Measurements from ENCODE around the gene STARD10. TPM values are rescaled to one million over a fixed set of nuclear protein-coding genes. Genes with fewer than 3 reads are reported as not detected.
A peak's percentile ranks its signal among the peaks of the same experiment; 100 is the strongest.

STARD10 gene
- total and polyA plus RNA-seq, 9 of the 15 experiments (the other 6 are each of a cell fraction or from before 2014, with no cell fraction given): 0.15 to 52.9 (median 32.3) TPM

DNA sequence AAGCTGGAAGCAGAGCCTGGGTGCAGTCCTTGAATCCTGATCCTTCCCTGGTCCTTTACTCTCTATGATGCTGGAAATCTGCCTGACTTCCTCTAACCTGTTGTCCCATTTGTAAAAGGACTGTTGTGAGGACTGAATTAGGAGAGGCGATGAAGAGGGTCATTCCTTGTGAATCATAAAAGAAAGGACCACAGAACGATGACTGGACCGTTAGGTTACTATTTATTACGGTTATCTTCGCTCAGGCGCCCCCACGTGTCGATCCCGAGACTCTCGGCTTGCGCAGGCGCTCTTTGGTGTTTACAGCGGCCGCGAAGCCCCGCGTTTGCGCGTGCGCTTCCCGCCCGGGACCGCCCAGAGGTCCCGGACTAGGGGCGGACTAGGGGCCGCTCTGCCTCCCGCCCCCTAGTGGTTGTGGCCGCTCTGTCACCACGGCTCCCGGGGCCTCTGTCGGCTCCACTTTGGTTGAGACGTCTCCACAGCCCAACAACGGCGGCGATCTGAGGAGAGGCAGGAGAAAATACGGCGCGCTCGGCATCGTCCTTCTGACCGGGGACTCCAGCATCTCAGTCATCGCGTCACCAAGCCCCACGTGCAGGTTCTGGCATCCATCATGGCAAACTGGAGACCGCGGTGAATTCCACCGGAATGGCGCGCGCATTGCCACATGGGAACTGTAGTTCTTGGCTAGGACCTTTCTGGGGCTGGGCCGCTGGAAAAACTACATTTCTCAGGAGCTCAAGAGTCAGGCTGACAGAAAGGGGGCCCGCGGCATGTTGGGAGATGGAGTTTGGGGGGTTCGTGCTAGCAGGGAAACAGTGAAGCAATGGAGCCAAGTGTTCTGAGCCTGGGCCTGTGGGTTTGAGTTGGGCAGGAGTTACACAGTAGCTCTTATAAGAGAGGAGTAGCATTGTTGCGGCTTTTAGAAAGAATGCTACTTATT lies at the start of gene STARD10 (continued):
- TF ChIP-seq CREB1 (IDR thresholded peaks at IDR 0.05) (peak; percentile 27; the same call in 1 of the 2 replicates), CREB1 (CRISPR knock-in tag; IDR thresholded peaks at IDR 0.05) (peak; percentile 75; the same call in 1 of the 2 replicates), GABPB1 (CRISPR knock-in tag; IDR thresholded peaks at IDR 0.05) (peak; percentile 85), CEBPG (CRISPR knock-in tag; IDR thresholded peaks at IDR 0.05) (no peak), CEBPG (tag; conservative IDR thresholded peaks at IDR 0.05 in 1 of 2, IDR thresholded peaks at IDR 0.05 in 1 of 2) (0 out of 4 replicates have a peak, but pooled peaks of 1 of the 2 experiments have one; percentile 18), TRIM28 (IDR thresholded peaks at IDR 0.05) (peak; percentile 70; the same call in 1 of the 2 replicates), ZFX (CRISPR knock-in tag; IDR thresholded peaks at IDR 0.05) (peak; percentile 79), CHD1 (IDR thresholded peaks at IDR 0.05; ENCODE audit: low read length) (no peak), BMI1 (IDR thresholded peaks at IDR 0.05; ENCODE audit: low read length) (no peak), JUN (IDR thresholded peaks at IDR 0.05; ENCODE audit: borderline replicate concordance, low read depth, low read length) (peak; percentile 65; the same call in 1 of the 2 replicates), JUN (CRISPR knock-in tag; IDR thresholded peaks at IDR 0.05; ENCODE audit: borderline replicate concordance) (no peak), YY1 (IDR thresholded peaks at IDR 0.05; ENCODE audit: borderline replicate concordance in 1 of 3, control insufficient read depth in 1 of 3, extremely low read depth in 1 of 3, insufficient read depth in 3 of 3, insufficient read length in 1 of 3, insufficient replicate concordance in 2 of 3, low read depth in 1 of 3, low read length in 2 of 3) (peak; percentile 60 to 93 (median 88)), ERF (CRISPR knock-in tag; IDR thresholded peaks at IDR 0.05) (0 out of 2 replicates have a peak, but pooled peaks have one; percentile 66)
- TF ChIP-seq, protein P1, sequence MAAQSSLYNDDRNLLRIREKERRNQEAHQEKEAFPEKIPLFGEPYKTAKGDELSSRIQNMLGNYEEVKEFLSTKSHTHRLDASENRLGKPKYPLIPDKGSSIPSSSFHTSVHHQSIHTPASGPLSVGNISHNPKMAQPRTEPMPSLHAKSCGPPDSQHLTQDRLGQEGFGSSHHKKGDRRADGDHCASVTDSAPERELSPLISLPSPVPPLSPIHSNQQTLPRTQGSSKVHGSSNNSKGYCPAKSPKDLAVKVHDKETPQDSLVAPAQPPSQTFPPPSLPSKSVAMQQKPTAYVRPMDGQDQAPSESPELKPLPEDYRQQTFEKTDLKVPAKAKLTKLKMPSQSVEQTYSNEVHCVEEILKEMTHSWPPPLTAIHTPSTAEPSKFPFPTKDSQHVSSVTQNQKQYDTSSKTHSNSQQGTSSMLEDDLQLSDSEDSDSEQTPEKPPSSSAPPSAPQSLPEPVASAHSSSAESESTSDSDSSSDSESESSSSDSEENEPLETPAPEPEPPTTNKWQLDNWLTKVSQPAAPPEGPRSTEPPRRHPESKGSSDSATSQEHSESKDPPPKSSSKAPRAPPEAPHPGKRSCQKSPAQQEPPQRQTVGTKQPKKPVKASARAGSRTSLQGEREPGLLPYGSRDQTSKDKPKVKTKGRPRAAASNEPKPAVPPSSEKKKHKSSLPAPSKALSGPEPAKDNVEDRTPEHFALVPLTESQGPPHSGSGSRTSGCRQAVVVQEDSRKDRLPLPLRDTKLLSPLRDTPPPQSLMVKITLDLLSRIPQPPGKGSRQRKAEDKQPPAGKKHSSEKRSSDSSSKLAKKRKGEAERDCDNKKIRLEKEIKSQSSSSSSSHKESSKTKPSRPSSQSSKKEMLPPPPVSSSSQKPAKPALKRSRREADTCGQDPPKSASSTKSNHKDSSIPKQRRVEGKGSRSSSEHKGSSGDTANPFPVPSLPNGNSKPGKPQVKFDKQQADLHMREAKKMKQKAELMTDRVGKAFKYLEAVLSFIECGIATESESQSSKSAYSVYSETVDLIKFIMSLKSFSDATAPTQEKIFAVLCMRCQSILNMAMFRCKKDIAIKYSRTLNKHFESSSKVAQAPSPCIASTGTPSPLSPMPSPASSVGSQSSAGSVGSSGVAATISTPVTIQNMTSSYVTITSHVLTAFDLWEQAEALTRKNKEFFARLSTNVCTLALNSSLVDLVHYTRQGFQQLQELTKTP (IDR thresholded peaks at IDR 0.05; ENCODE audit: low read depth in 1 of 2, partially characterized antibody in 2 of 2): peak; percentile 67 to 98
- TF ChIP-seq, protein P2, sequence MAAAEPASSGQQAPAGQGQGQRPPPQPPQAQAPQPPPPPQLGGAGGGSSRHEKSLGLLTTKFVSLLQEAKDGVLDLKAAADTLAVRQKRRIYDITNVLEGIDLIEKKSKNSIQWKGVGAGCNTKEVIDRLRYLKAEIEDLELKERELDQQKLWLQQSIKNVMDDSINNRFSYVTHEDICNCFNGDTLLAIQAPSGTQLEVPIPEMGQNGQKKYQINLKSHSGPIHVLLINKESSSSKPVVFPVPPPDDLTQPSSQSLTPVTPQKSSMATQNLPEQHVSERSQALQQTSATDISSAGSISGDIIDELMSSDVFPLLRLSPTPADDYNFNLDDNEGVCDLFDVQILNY (CRISPR knock-in tag; IDR thresholded peaks at IDR 0.05): no peak
- TF ChIP-seq, protein P3, sequence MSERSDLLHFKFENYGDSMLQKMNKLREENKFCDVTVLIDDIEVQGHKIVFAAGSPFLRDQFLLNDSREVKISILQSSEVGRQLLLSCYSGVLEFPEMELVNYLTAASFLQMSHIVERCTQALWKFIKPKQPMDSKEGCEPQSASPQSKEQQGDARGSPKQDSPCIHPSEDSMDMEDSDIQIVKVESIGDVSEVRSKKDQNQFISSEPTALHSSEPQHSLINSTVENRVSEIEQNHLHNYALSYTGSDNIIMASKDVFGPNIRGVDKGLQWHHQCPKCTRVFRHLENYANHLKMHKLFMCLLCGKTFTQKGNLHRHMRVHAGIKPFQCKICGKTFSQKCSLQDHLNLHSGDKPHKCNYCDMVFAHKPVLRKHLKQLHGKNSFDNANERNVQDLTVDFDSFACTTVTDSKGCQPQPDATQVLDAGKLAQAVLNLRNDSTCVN (CRISPR knock-in tag; IDR thresholded peaks at IDR 0.05): no peak
- TF ChIP-seq, protein P4, sequence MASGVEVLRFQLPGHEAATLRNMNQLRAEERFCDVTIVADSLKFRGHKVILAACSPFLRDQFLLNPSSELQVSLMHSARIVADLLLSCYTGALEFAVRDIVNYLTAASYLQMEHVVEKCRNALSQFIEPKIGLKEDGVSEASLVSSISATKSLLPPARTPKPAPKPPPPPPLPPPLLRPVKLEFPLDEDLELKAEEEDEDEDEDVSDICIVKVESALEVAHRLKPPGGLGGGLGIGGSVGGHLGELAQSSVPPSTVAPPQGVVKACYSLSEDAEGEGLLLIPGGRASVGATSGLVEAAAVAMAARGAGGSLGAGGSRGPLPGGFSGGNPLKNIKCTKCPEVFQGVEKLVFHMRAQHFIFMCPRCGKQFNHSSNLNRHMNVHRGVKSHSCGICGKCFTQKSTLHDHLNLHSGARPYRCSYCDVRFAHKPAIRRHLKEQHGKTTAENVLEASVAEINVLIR (CRISPR knock-in tag; IDR thresholded peaks at IDR 0.05): 0 out of 2 replicates have a peak, but pooled peaks have one; percentile 7

Data from K562 (cell line).